Muscle of arm (tissue), 12 donors: ENCODE data around the gene LRRC27. TPM values are rescaled to one million over a fixed set of nuclear protein-coding genes. Genes with fewer than 3 reads are reported as not detected.

Experiments used
- DNase-seq: peaks from one replicate; pipeline ENCODE4 v3.0.0-alpha.2; 2013
- polyA plus RNA-seq, 12 donors: library from polyadenylated mRNA; unstranded; fragments of 120-200 nt; gene quantifications; one replicate each; pipeline ENCODE4 v1.2.1, GENCODE V29; 2013; ENCODE audit not compliant: insufficient read length in 12 of 12

The LRRC27 gene
- polyA plus RNA-seq, 12 donors = 6.0 to 21.8 (median 8.5) TPM; not detected in 1

DNA sequence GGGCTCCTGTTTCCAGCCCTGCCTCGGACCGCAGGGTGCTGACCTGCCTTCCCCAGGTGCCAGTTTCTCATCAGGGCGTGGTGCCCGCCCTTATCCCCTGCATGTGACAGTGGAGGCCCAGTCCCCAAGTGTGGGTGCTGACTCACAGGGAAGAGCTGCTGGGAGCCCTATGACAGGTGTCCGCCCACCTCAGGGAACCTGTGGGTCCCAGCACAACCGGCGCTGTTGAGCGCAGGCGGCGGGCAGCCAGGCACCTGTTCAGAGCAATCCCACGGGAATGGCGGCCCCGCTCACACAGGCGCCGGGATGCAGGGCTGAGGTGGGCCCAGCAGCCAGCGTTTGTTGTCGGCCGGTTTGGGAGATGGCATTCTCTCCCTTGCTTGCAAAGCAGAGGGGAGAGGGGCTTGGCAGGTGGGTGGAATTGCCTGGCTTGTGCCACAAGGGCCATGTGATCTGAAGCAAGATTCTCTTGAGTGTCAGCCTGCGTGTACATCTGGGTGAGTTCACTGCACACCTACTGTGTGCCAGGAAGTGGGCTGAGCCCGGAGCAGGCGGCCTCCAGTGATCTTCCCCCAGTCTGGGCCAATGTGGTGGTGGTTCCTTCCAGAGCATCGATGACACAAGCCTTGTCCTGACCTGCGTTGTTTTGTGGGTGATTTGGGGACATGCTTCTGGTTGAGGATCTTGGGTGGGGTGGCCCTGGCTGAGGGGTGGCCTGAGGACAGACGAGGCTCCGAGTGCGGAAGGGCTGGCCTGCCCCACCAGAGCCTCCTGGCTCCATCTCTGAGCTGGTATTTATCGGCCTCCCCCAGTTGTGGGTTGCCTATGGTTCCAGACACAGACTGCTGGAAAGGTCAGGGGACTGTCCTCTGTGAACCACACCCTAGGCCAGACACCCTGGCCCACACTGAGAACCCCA lies 67.4 kb downstream of the LRRC27 start:
- no peak for DNase-seq

DNA sequence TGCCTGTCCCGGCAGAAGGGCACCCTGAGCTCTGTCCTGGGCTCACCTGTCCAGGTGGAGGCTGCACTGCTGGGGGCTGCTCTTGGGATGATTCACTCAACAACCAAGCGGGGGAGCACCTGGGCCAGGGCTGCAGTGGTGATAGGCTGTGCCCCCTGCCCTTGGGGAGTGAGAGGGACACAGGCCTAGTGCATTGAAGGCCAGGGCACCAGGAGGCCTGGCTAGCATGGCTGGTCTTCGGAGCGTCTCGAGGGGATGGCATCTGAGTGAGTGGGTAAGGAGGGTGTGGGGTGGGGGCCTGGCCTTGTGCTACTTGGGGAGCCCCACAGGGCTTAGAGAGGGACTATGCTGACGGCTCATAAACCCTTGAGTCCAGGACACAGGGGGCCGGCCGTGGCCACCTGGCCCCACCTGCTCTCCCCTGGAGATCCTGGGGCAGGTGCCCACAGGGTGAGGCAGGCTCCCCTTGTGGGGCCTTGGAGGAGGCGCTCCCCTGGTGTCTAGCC lies 68.1 kb downstream of the LRRC27 start:
- DNase-seq = no peak

DNA sequence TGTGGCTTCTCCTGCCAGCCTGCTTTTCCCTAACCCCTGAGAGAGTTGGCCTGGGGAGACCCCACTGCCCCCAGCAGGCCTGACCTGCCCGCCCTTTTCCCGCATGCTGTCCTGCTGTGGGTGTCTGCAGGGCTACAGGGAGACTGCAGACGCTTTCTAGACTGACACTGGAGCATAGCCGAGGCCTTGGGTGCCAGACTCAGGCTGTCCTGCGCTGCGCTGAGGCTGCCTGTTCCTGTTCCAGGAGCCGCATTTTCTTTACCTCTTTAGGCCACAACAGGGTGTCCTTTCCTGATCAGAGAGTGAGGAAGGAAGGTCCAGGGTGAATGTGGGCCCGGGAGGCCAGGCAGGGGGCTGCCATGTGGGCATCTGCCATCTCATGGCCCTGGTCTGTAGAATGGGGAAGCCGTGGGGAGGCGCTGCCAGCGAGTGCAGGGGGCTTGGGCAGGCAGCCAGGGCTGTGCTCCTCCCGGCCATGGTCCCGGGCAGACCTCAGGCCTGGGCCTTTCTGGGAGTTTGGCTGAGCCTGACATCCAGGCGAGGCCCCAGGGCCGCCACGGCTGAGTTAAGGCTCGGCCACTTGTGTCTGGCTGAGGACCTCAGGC lies 68.7 kb downstream of the LRRC27 start:
- no peak for DNase-seq

DNA sequence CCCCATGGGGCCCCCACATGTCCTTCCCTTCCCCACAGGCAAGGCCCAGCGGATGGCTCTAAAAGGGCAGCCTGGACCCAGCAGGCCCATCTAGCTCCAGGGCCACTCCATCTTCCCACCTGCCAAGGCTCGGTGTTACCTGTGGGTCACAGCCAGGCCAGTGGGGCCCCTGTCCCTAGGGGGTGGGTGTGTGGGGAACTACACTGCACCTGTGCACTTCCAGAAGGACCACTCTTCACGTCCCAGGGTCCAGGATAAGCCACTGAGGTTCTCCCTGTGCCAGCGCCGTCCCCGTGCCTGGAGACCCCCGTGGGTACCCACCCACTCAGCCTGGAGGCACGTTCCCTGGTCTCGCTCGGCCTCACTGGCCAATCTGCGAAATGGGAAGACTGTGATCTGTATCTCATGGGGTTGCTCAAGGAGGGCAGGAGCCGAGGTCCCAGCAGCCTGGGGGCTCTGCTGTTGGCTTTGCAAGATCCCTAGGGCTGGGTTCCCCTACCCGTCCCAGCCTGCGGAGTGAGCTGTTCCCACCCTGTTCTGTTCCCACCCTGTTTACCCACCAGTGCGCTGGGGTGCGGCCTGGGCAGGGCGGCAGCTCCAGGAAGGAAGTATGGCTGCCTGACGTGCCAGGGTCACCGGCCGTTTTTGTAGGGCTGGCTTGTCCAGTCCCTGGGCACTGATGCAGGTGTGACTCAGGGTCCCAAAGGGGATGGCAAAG lies 69.6 kb downstream of the LRRC27 start:
- DNase-seq = no peak

DNA sequence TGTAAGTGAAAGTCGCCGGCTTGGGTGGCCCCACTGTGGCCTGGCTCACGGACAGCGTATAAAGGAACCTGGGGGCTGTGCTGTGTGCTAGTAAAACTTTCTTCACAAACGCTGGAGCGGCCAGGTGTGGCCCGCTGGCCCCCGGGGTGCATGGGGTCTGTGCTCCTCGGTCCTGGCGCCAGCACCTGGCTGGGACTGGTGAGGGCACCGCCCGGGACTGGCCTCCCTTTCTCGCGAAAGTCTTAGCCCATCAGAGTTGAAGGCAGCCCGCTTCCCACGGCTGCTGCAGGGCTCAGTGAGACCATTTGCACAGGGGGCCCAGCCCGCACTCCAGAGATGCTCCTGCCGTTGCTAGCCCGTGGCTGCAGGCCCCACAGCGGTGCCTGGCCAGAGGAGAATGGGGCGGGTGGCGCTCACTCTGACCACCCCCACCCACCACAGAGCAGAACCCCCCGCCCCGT lies 70.8 kb downstream of the LRRC27 start:
- no peak for DNase-seq

DNA sequence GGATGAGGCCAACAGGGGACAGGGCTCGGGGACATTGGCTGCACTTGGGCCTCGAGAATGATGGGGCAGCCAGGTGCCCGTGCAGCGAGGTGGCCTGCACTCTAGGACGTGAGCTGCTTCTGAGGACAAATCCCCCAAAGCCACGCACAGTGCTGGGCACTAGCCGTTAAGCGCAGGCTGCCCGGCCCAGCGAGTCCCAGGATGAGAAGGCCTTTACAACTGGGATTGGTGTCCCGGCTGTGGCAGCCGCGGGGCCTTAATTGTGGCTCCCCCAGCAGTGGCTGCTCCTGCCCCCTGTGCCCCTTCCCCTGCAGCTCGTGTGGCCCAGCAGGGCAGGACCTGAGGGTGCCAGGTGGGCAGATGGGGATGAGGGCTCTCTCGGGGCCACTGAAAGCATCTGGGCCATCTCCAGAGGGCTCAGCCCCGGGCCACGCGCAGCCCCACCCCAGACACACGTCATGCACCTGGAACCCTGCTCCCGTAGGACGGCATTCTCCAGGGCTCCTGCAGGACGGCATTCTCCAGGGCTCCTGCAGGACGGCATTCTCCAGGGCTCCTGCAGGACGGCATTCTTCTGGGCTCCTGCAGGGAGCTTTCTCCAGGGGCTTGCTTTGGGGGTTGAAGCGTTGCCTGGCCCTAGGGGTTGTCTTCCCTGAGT lies 71.6 kb downstream of the LRRC27 start:
- DNase-seq = no peak

DNA sequence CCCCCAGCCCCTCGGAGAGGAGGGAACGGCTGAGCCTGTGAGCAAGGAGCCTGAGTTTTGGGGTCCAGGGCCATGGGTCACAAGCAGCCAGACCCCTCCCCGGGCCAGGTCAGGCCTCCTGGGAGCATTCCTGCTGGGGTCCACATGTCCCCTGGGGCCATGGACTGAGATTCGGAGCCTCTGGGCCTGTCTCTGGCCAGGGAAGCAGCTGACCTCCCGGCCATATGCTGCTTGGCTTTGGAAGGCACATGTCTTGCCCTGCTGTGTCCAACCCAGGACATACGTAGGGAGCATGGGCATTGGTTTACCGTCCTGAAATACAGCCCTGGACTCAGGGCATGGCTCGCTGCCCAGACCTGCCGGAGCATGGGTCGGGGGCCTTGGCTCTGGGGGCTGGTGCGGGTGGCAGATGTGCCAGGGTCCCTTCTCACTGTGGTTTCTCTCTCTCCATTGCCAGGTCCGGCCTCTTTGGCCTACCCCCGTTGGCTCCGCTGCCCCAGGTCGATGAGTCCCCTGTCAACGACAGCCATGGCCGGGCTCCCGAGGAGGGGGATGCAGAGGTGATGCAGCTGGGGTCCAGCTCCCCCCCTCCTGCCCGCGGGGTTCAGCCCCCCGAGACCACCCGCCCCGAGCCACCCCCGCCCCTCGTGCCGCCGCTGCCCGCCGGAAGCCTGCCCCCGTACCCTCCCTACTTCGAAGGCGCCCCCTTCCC lies 72.3 kb downstream of the LRRC27 start:
- DNase-seq = no peak

DNA sequence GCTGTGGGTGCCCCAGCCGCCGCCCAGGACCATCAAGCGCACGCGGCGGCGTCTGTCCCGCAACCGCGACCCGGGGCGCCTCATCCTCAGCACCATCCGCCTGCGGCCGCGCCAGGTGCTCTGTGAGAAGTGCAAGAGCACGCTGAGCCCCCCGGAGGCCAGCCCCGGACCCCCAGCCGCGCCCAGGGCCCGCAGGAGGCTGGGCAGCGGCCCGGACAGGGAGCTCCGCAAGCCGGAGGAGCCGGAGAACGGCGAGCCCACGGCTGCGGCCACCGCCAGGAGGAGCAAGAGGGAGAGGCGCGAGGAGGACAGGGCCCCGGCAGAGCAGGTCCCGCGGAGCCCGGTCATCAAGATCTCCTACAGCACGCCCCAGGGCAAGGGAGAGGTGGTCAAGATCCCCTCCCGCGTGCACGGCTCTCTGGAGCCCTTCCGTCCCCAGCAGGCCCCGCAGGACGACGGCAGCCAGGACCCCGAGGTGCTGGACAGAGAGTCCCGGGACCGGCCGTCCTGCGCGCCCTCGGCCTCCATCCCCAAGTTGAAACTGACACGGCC lies 73.0 kb downstream of the LRRC27 start:
- DNase-seq = no peak

DNA sequence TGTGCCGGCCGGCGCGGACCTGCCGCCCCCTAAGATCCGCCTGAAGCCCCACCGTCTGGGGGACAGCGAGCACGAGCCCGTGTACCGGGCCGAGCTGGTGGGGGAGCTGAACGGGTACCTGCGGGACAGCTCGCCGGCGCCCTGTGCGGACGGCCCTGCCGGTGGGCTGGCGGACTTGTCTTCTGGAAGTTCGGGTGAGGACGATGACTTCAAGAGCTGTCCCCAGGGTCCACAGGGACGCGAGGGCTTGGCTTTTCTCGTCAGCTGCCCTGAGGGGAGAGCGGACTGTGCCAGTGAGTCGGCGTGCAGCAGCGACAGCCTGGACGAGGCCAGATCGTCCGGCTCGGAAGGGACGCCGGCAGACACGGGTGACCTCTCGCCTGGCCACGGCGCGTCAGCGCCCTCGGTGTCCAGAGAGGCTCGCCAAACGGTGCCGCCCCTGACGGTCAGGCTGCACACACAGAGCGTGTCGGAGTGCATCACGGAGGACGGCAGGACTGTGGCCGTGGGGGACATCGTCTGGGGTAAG lies 73.5 kb downstream of the LRRC27 start:
- no peak for DNase-seq

DNA sequence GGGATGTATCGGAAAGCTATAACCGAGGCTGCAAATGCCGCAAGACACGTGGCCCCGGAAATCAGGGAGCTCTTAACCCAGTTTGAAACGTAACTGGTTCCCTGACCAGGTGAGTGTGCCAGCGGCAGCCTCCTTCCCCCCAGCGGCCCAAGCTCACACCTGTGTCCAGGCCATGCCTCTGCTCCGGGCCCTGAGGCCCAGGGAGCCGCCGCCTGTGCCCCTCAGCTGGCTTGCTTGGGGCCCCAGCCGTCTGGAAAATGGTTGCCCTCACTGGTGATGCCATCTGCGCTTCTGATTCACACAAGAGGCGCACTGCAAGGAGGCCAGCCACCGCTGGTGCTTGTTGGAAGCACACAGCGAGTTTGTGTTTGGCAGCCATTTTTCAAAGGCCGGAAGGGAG lies 74.2 kb downstream of the LRRC27 start:
- no peak for DNase-seq

DNA sequence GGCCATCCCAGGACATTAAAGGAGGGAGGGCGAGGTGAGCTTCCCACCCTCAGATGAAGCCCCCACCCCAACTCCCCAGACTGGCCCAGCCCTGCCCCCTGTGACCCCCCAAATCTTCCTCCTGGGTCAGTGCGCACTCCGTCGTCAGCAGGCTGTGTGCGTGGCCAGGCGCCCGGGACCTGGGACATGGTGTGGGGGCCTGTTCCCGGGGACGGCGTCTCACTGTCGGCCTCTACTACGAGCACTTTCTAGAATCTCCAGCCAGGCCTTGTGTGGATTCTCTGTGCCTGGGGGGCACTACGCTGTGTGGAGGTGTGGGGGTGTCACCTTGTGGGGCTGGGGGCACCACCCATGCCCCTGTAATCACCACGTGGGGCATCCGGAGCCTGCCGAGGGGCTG lies 74.8 kb downstream of the LRRC27 start:
- no peak for DNase-seq

DNA sequence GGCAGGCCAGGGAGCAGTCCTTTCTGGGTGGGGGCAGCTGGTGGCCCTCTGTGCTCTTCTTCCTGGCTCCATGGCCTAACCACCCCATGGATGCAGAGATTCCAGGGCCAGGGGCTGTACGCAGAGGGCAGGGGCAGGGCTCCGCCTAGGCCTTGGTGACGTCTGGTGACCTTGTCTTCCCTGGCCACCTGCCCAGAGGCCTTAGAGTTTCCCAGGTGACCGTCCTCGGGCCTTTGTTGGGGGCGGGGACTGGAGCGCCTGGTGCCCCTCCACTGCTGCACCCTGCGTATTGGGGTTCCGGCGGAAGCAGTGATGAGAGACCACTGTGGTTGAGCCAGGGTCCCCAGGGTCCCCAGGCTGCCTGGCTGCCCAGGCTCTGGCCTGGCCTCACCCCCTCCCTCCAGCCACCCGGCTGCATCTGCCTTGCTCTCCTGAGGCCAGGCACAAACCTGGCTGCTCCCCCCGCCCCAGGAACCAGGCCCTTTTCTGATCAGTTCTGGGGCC lies 75.3 kb downstream of the LRRC27 start:
- no peak for DNase-seq

DNA sequence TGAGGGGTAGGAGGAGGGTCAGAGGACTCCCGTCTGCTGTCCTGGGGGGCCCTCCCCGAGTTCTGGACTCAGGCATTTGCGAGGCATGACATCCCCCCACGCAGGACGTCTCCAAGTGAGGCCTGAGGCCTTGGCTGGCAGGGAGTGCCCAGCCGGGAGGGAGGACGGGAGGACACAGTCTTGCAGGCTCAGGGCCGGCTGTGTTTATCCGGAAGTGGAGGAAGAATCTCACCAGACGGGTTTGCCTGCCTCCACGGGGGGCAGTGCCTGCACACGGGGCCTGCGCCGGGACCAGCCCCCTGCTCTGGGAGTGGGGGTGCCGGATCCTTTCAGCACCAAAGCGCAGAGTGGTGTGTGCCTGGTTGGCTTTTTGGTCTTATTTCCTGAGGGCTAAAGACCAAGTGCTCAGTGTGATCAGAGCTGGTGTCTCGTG lies 75.9 kb downstream of the LRRC27 start:
- DNase-seq = no peak

DNA sequence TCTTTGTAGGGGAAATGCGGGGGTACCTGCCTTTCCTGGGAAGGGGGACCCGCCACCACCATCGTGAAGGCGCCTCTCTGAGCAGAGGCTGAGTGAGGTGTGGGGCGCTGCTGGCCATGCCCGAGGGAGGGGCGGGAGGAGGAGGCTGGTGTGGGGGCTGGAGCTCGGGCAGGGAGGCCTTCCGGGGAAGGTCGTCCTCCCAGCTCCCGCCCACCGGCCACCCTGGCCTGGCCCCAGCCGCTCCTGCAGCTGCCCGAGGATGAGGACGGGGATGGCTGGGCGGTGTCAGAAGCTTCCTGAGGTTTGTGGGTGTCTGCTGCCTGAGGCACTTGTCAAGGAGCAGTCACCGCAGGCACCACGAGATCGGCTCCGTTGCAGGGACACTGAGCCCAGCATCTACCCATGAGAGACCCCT lies 76.4 kb downstream of the LRRC27 start:
- no peak for DNase-seq

DNA sequence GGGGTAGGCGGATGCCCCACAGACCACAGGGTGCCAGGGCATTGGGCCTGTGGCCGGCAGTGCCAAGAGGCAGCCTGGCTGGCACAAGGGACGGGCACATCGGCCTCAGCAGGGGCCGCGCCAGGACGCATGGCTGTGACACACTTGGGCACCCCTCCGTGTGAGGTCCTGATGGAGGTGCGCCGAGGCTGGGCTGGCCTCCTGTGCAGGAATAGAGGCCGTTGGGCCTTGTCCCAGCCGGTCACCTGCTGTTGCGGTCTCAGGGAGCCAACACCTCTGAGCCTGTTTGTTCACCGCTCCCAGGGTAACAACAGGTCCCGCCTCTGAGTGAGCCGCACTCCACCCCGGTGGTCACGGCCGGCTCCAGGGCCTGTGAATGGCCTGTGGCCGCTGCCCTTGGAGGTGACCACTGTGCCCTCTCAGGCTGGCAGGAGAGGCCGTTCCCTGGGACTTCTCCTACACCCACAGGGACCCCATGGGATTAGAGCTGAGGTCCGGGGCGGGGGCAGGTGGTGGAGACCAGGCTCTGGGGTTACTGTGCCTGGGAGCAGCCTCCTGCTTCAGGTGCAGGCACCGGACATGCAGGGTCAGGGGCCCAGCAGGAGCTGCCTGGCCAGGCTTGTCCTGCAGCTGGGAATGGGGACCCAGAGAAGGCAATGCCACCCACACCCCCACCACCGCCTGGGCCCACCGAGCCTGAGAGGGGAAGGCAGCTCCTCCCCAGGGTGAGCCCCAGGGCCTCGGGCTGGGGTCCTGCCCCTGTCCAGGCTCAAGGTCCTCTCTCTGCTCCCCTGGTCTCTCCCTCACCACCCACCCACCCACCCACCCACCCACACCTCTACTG lies 77.1 kb downstream of the LRRC27 start:
- no peak for DNase-seq

DNA sequence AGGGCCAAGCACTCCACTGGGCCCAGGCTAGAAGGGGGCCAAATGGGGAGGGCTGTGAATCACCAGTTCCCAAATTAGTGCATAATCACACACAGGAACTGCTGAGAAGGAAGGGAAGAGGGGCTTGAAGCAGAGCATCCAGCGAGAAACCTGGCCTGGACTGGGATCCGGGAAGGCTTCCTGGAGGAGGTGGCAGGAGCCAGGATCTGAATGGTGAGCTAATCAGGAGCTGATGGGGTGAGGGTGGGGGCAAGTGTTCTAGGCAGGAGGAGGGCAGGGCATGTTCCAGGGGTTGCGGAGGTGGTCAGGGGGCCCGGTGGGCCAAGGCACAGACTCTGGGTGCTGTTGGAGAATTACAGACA lies 77.7 kb downstream of the LRRC27 start:
- DNase-seq = no peak

DNA sequence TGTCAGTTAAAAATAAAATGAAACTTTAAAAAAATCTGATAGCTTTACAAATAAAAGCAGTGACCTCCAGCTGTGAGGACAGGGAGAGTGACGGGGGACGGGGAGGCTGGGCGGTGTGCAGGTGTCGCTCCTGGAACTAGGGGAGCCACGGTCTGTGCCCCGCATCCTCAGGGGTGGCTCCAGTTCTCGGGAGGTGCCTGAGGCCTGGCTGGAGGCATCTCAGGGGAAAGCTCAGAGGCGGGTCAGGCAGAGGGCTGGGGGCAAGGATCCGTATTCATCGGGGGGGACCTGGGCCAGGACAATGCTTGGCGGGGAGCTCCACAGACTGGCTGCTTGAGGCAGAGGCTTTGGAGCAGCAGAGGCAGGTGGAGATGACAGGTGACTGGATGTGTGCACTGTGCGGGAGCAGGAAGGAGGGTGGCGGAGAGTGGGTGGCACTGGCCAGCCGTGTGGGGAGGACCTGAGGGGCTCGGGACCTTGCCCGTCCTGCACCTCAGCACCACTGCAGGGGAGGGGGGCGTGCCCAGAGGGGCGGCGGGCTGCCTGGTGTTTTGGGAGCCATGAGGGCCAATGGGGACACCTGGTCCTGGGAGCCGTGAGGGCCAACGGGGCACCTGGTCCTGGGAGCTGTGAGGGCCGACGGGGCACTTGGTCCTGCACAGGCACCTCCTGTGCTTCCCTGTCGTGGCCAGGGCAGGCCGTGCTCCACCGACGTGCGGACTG lies 78.2 kb downstream of the LRRC27 start:
- no peak for DNase-seq

DNA sequence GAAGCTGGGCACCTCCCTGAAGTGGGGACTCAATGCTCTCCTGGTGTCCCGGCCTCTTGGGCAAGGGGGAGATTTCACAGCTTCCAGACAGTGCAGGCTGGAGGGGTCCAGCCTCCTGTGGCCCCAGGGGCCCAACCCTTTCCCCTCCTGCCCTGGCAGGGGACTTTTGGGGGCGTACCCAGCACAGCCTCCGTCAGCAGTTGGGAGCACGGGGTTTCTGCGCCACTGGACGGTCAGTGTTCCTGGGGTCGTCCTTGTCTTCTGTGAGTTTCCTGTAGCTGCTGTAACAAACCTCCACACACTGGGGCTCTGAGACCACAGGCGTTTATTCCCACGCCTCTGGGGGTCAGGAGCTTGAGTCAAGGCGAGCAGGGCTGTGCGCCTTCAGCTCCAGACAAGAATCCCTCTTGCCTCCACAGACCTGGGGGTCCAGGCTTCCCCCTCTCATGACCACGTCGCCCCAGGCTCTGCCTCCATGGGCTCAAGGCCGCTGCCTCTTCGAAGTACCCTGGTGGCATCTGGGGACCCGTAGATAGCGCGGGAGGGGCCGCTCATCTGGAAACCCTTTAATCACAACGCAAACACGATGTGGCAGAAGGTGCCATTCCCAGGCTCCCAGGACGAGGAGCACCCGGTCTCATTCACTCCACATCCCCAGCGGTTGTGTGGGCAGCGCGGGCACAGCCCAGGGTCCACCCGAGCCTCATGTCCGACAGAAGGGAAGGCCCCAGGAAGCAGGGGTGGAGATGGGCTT lies 79.0 kb downstream of the LRRC27 start:
- DNase-seq = no peak
